Astrocyte (in vitro differentiated cells and primary cell): ENCODE measurements around the gene ZDHHC11.

Source experiments
- EZH2 ChIP-seq: IDR thresholded peaks from 2 replicates; pipeline ENCODE4 v1.6.1; 2012; ENCODE audit warnings: mild to moderate bottlenecking, low read length, inconsistent platforms; ENCODE audit not compliant: insufficient read depth
- TF ChIP-seq, protein P1 (sequence below): IDR thresholded peaks from 2 replicates; pipeline ENCODE4 v1.5.1; 2011; ENCODE audit warnings: low read depth, mild to moderate bottlenecking, inconsistent platforms, low read length, moderate library complexity; ENCODE audit not compliant: insufficient read depth

DNA sequence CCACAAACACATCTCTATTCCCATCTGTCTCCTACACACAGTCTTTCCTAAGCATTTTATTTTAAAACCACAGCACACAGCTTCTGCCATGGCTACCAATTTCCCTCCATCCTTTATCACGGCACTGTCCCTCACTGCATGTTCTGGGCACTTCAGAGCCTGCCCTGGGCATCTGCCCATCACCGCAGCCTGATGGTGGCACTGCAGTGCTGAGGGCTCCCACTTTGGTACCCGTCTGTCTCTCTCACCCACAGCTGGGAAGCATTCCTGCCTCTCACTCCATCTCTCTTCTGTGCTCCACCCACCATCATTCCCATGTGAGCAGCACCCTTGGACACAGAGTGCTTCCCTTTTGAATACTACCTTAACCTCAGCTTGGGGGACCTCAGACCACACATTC, 31.7 kb downstream of the ZDHHC11 start:
- TF ChIP-seq, protein P1, sequence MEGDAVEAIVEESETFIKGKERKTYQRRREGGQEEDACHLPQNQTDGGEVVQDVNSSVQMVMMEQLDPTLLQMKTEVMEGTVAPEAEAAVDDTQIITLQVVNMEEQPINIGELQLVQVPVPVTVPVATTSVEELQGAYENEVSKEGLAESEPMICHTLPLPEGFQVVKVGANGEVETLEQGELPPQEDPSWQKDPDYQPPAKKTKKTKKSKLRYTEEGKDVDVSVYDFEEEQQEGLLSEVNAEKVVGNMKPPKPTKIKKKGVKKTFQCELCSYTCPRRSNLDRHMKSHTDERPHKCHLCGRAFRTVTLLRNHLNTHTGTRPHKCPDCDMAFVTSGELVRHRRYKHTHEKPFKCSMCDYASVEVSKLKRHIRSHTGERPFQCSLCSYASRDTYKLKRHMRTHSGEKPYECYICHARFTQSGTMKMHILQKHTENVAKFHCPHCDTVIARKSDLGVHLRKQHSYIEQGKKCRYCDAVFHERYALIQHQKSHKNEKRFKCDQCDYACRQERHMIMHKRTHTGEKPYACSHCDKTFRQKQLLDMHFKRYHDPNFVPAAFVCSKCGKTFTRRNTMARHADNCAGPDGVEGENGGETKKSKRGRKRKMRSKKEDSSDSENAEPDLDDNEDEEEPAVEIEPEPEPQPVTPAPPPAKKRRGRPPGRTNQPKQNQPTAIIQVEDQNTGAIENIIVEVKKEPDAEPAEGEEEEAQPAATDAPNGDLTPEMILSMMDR, result no peak
- no peak for TF ChIP-seq EZH2
